Endodermal cell (in vitro differentiated cells): ENCODE data around the gene HMGB4. TPM values are rescaled to one million over a fixed set of nuclear protein-coding genes. Genes with fewer than 3 reads are reported as not detected.
A peak's percentile ranks its signal among the peaks of the same experiment; 100 is the strongest.

Source experiments
- DNase-seq: peaks from one replicate; pipeline ENCODE4 v3.0.0-alpha.2; 2017
- H3K27ac ChIP-seq: 2 replicates; pipeline ENCODE4 v1.5.1; 2013; ENCODE audit warnings: mild to moderate bottlenecking, low read depth, low read length, moderate library complexity
- H3K27me3 ChIP-seq: 2 replicates; pipeline ENCODE4 v1.6.1; 2013; ENCODE audit warnings: mild to moderate bottlenecking, low read length, moderate library complexity; ENCODE audit not compliant: insufficient read depth, control insufficient read depth, poor library complexity, severe bottlenecking
- H3K36me3 ChIP-seq: 2 replicates; pipeline ENCODE4 v1.7.0; 2013; ENCODE audit warnings: mild to moderate bottlenecking, low read length, moderate library complexity; ENCODE audit not compliant: control insufficient read depth, insufficient read depth
- H3K4me1 ChIP-seq: one replicate; pipeline ENCODE4 v1.7.0; 2013; ENCODE audit warnings: low read length; ENCODE audit not compliant: control insufficient read depth, insufficient read depth
- H3K4me3 ChIP-seq: 2 replicates; pipeline ENCODE4 v1.5.1; 2013; ENCODE audit warnings: mild to moderate bottlenecking, low read length, moderate library complexity
- H3K9ac ChIP-seq: 2 replicates; pipeline ENCODE4 v1.6.1; 2013; ENCODE audit warnings: mild to moderate bottlenecking, low read length, moderate library complexity; ENCODE audit not compliant: poor library complexity, severe bottlenecking; ENCODE audit errors: extremely low read depth
- H3K9me3 ChIP-seq: 2 replicates; pipeline ENCODE4 v1.6.1; 2013; ENCODE audit warnings: mild to moderate bottlenecking, low read length, moderate library complexity; ENCODE audit not compliant: control insufficient read depth
- H3K27ac Mint-ChIP-seq: 2 replicates; pipeline ENCODE4 v1.8.0; 2020; ENCODE audit warnings: mixed read lengths
- H3K27me3 Mint-ChIP-seq: 2 replicates; pipeline ENCODE4 v1.8.0; 2021; ENCODE audit warnings: mild to moderate bottlenecking, mixed read lengths; ENCODE audit not compliant: insufficient read depth
- H3K36me3 Mint-ChIP-seq: 2 replicates; pipeline ENCODE4 v1.8.0; 2020; ENCODE audit warnings: low read depth, mixed read lengths
- H3K4me1 Mint-ChIP-seq: 2 replicates; pipeline ENCODE4 v1.8.0; 2020; ENCODE audit warnings: mixed read lengths
- H3K4me3 Mint-ChIP-seq: 2 replicates; pipeline ENCODE4 v1.8.0; 2020; ENCODE audit warnings: mild to moderate bottlenecking, moderate library complexity, mixed read lengths
- H3K9me3 Mint-ChIP-seq: 2 replicates; pipeline ENCODE4 v1.8.0; 2020; ENCODE audit warnings: mild to moderate bottlenecking, mixed read lengths
- WGBS, 2 experiments: methylation state at CpG; one replicate each; pipeline versions ENCODE4 v1.1.5 to v1.1.7; 2013; ENCODE audit warnings: missing lambda C conversion rate in 2 of 2, mixed read lengths in 1 of 2; ENCODE audit not compliant: insufficient coverage in 1 of 2, insufficient read length in 1 of 2; 5-methylcytosine and 5-hydroxymethylcytosine counted together
- total RNA-seq, 2 donors: library from RNA; stranded (reverse); fragmentation: NEBNext Ultra II Directional in 1 of 2; extraction: Animal tissue kit (Norgen Biotek cat#: 25700) in 1 of 2; gene quantifications; 2 replicates in 1 of 2; 3 replicates in 1 of 2; pipeline ENCODE4 v1.2.1, GENCODE V29; 2021
- TF ChIP-seq, protein P1 (sequence below): fragments of 200-600 bp; sonication (generic); conservative IDR thresholded peaks from 2 replicates; pipeline ENCODE4 v1.5.0; 2021; ENCODE audit warnings: antibody characterized with exemption, mild to moderate bottlenecking

Gene HMGB4
- total RNA-seq, 2 donors from 2014 or later = not detected

DNA sequence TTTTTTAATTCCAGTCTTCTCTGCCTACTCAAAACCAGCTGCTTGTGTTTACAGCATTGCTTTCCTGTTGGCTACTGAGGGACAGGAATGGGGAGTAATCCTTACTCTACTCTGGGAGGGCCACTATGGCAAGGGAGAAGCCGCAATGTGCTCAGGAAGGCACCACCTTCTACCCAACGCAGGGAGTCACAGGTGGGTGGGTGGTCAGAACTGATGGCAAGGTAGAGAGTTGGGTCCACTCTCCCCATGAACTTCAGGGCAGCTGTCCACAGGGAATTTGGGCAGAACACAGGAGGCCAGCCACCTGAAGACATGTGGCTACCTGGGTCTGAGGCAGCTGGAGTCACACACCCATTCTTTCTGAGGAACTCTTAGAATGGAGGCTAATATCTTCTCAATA lies 40.5 kb upstream of the HMGB4 start:
- 83 to 87% methylated on average over 1 to 2 of the region's 2 CpGs for WGBS, 2 experiments
- H3K27ac Mint-ChIP-seq = no peak overlapping the region
- no peak overlapping the region for H3K4me3 ChIP-seq

DNA sequence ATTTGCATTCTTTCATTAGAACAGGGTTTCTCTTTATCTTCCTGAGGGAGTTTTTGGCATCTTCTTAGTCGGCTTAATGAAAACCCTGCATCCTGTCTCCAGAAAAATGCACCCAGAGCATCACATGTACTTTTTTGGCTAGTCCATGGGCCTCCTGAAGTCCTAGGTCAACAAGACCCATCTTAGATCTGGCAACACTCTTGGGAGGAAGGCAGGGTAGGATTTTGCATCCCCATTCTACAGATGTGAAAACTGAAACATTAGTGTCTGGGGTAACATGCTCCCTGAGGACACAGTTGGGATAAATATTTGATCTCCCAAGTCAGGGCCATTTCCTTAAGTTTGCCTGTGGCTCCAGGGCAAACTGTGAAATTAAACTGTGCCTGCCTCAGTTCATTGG lies 40.0 kb upstream of the HMGB4 start:
- DNase-seq = peak; percentile 5
- Mint-ChIP-seq H3K9me3 (peaks cover 14% of the 10 kb centered on the region), H3K4me3 (no peak overlapping the region), H3K36me3 (peaks cover 2% of the 10 kb centered on the region), H3K27ac (no peak overlapping the region), H3K4me1 (no peaks in the 10 kb centered on the region), H3K27me3 (peaks cover 10% of the 10 kb centered on the region)
- H3K4me1 ChIP-seq = no peaks in the 10 kb centered on the region
- TF ChIP-seq, protein P1, sequence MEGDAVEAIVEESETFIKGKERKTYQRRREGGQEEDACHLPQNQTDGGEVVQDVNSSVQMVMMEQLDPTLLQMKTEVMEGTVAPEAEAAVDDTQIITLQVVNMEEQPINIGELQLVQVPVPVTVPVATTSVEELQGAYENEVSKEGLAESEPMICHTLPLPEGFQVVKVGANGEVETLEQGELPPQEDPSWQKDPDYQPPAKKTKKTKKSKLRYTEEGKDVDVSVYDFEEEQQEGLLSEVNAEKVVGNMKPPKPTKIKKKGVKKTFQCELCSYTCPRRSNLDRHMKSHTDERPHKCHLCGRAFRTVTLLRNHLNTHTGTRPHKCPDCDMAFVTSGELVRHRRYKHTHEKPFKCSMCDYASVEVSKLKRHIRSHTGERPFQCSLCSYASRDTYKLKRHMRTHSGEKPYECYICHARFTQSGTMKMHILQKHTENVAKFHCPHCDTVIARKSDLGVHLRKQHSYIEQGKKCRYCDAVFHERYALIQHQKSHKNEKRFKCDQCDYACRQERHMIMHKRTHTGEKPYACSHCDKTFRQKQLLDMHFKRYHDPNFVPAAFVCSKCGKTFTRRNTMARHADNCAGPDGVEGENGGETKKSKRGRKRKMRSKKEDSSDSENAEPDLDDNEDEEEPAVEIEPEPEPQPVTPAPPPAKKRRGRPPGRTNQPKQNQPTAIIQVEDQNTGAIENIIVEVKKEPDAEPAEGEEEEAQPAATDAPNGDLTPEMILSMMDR = no peak
- no peak overlapping the region for H3K9ac ChIP-seq
- no peak overlapping the region for H3K4me3 ChIP-seq
- WGBS, 2 experiments = 86 to 93% methylated on average over 1 of the region's 1 CpG
- H3K27me3 ChIP-seq = no peaks in the 10 kb centered on the region
- peaks cover 7% of the 10 kb centered on the region for H3K9me3 ChIP-seq
- H3K36me3 ChIP-seq = no peaks in the 10 kb centered on the region
- no peak overlapping the region for H3K27ac ChIP-seq

More for the DNA sequence above, 40.5 kb upstream of the HMGB4 start:
- TF ChIP-seq, protein P1 = no peak
- Mint-ChIP-seq H3K36me3 (no peaks in the 10 kb centered on the region), H3K4me3 (no peak overlapping the region), H3K27me3 (peaks cover 10% of the 10 kb centered on the region), H3K9me3 (peaks cover 10% of the 10 kb centered on the region), H3K4me1 (no peaks in the 10 kb centered on the region)
- Histone ChIP-seq H3K9ac (no peak overlapping the region), H3K4me1 (no peaks in the 10 kb centered on the region), H3K36me3 (no peaks in the 10 kb centered on the region), H3K9me3 (peaks cover 3% of the 10 kb centered on the region), H3K27me3 (no peaks in the 10 kb centered on the region), H3K27ac (no peak overlapping the region)
- peak; percentile 7 for DNase-seq

DNA sequence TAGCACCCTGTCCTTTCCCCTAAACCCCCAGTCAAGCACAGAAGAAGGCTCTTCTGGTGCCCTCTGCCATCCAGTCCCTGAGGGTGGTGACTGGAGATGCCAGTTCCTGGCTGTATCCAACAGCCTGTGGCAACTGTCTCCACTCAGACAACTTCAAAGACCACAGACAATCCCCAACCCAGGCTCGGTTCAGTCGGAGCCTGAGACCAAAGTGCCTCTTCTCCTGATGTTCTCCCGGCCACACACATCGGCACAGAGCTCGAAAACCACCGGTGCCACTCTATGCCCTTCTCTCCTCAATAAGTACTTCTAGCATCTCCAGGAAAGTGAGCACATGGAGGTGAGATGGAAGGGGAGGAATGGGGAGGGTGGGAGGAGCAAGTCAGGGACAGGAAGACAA lies 39.6 kb upstream of the HMGB4 start:
- WGBS, 2 experiments = 94 to 100% methylated on average over 1 to 6 of the region's 6 CpGs
- Histone ChIP-seq H3K27ac (no peak overlapping the region), H3K4me1 (no peaks in the 10 kb centered on the region), H3K4me3 (no peak overlapping the region), H3K9ac (no peak overlapping the region), H3K27me3 (no peaks in the 10 kb centered on the region), H3K36me3 (no peaks in the 10 kb centered on the region), H3K9me3 (peaks cover 12% of the 10 kb centered on the region)
- Mint-ChIP-seq H3K4me3 (no peak overlapping the region), H3K9me3 (peaks cover 19% of the 10 kb centered on the region), H3K4me1 (no peaks in the 10 kb centered on the region), H3K36me3 (peaks cover 5% of the 10 kb centered on the region), H3K27me3 (peaks cover 10% of the 10 kb centered on the region), H3K27ac (no peak overlapping the region)
- TF ChIP-seq, protein P1 = no peak
- peak; percentile 20 for DNase-seq
